ENCODE measurements around the gene CPED1.
"Not testable (repeated sequence)": the region's sequence is repeated elsewhere in the genome, so short reads cannot be mapped to it uniquely, and the experiment has no call there.

- not testable (repeated sequence) for TF ChIP-seq CTCF, POLR2A (IDR thresholded peaks at IDR 0.05)
Observed at GRCh38 chr7:121059979-121060509, 71.5 kb downstream of the CPED1 start.

Data from body of pancreas (tissue), 4 donors.